ENCODE data around the gene C1QTNF8.

Gene C1QTNF8

GRCh38 chr16:1047801-1048200 is 48.2 kb downstream of the C1QTNF8 start:
- H3K4me1 Mint-ChIP-seq (ENCODE audit: low read depth) = no peaks in the 10 kb centered on the region
- no peak overlapping the region for H3K4me3 Mint-ChIP-seq
- H3K36me3 Mint-ChIP-seq (ENCODE audit: low read depth) = no peaks in the 10 kb centered on the region
- no peak overlapping the region for H3K27ac Mint-ChIP-seq
- no peaks in the 10 kb centered on the region for H3K9me3 Mint-ChIP-seq
- H3K27me3 Mint-ChIP-seq = no peaks in the 10 kb centered on the region

GRCh38 chr16:1047123-1047522 is 48.9 kb downstream of the C1QTNF8 start:
- no peaks in the 10 kb centered on the region for H3K27me3 Mint-ChIP-seq
- no peaks in the 10 kb centered on the region for H3K9me3 Mint-ChIP-seq
- H3K36me3 Mint-ChIP-seq (ENCODE audit: low read depth) = no peaks in the 10 kb centered on the region
- H3K4me1 Mint-ChIP-seq (ENCODE audit: low read depth) = no peaks in the 10 kb centered on the region
- no peak overlapping the region for H3K27ac Mint-ChIP-seq
- H3K4me3 Mint-ChIP-seq = no peak overlapping the region

- H3K4me1 Mint-ChIP-seq (ENCODE audit: low read depth) = no peaks in the 10 kb centered on the region
- no peaks in the 10 kb centered on the region for H3K27me3 Mint-ChIP-seq
- H3K9me3 Mint-ChIP-seq = no peaks in the 10 kb centered on the region
- H3K36me3 Mint-ChIP-seq (ENCODE audit: low read depth) = no peaks in the 10 kb centered on the region
- no peak overlapping the region for H3K27ac Mint-ChIP-seq
- H3K4me3 Mint-ChIP-seq = no peak overlapping the region
Observed at GRCh38 chr16:1045993-1046911, 49.8 kb downstream of the C1QTNF8 start.

GRCh38 chr16:1045310-1045992 is 50.6 kb downstream of the C1QTNF8 start:
- Mint-ChIP-seq H3K27me3 (no peaks in the 10 kb centered on the region), H3K4me1 (ENCODE audit: low read depth) (no peaks in the 10 kb centered on the region), H3K27ac (no peak overlapping the region), H3K9me3 (no peaks in the 10 kb centered on the region), H3K36me3 (ENCODE audit: low read depth) (no peaks in the 10 kb centered on the region), H3K4me3 (no peak overlapping the region)

GRCh38 chr16:1044460-1045309 is 51.4 kb downstream of the C1QTNF8 start:
- Mint-ChIP-seq H3K4me3 (no peak overlapping the region), H3K36me3 (ENCODE audit: low read depth) (no peaks in the 10 kb centered on the region), H3K9me3 (no peaks in the 10 kb centered on the region), H3K27me3 (no peaks in the 10 kb centered on the region), H3K27ac (no peak overlapping the region), H3K4me1 (ENCODE audit: low read depth) (no peaks in the 10 kb centered on the region)

- no peak overlapping the region for H3K4me3 Mint-ChIP-seq
- H3K9me3 Mint-ChIP-seq = no peaks in the 10 kb centered on the region
- H3K27ac Mint-ChIP-seq = no peak overlapping the region
- H3K36me3 Mint-ChIP-seq (ENCODE audit: low read depth) = no peaks in the 10 kb centered on the region
- H3K4me1 Mint-ChIP-seq (ENCODE audit: low read depth) = no peaks in the 10 kb centered on the region
- H3K27me3 Mint-ChIP-seq = no peaks in the 10 kb centered on the region
Observed at GRCh38 chr16:1043881-1044451, 52.1 kb downstream of the C1QTNF8 start.

GRCh38 chr16:1042866-1043265 is 53.2 kb downstream of the C1QTNF8 start:
- no peaks in the 10 kb centered on the region for H3K36me3 Mint-ChIP-seq (ENCODE audit: low read depth)
- no peaks in the 10 kb centered on the region for H3K27me3 Mint-ChIP-seq
- H3K27ac Mint-ChIP-seq = no peak overlapping the region
- H3K4me3 Mint-ChIP-seq = no peak overlapping the region
- H3K9me3 Mint-ChIP-seq = no peaks in the 10 kb centered on the region
- no peaks in the 10 kb centered on the region for H3K4me1 Mint-ChIP-seq (ENCODE audit: low read depth)

GRCh38 chr16:1042049-1042744 is 53.8 kb downstream of the C1QTNF8 start:
- Mint-ChIP-seq H3K36me3 (ENCODE audit: low read depth) (no peaks in the 10 kb centered on the region), H3K9me3 (no peaks in the 10 kb centered on the region), H3K27me3 (no peaks in the 10 kb centered on the region), H3K4me3 (no peak overlapping the region), H3K27ac (no peak overlapping the region), H3K4me1 (ENCODE audit: low read depth) (no peaks in the 10 kb centered on the region)

GRCh38 chr16:1040346-1040745 is 55.7 kb downstream of the C1QTNF8 start:
- Mint-ChIP-seq H3K36me3 (ENCODE audit: low read depth) (no peaks in the 10 kb centered on the region), H3K4me3 (no peak overlapping the region), H3K27me3 (no peaks in the 10 kb centered on the region), H3K4me1 (ENCODE audit: low read depth) (no peaks in the 10 kb centered on the region), H3K27ac (no peak overlapping the region), H3K9me3 (no peaks in the 10 kb centered on the region)

GRCh38 chr16:1039762-1040161 is 56.3 kb downstream of the C1QTNF8 start:
- no peaks in the 10 kb centered on the region for H3K4me1 Mint-ChIP-seq (ENCODE audit: low read depth)

GRCh38 chr16:1038932-1039331 is 57.1 kb downstream of the C1QTNF8 start:
- no peaks in the 10 kb centered on the region for H3K4me1 Mint-ChIP-seq (ENCODE audit: low read depth)
- H3K36me3 Mint-ChIP-seq (ENCODE audit: low read depth) = no peaks in the 10 kb centered on the region
- H3K4me3 Mint-ChIP-seq = no peak overlapping the region
- no peaks in the 10 kb centered on the region for H3K27me3 Mint-ChIP-seq
- H3K9me3 Mint-ChIP-seq = no peaks in the 10 kb centered on the region
- H3K27ac Mint-ChIP-seq = no peak overlapping the region

More at GRCh38 chr16:1039762-1040161, 56.3 kb downstream of the C1QTNF8 start:
- Mint-ChIP-seq H3K36me3 (ENCODE audit: low read depth) (no peaks in the 10 kb centered on the region), H3K4me3 (no peak overlapping the region), H3K27ac (no peak overlapping the region), H3K9me3 (no peaks in the 10 kb centered on the region), H3K27me3 (no peaks in the 10 kb centered on the region)
